ENCODE data around the gene TCEAL2. TPM values are rescaled to one million over a fixed set of nuclear protein-coding genes. Genes with fewer than 3 reads are reported as not detected.

The TCEAL2 gene
- not detected in 2 replicates for total RNA-seq

DNA sequence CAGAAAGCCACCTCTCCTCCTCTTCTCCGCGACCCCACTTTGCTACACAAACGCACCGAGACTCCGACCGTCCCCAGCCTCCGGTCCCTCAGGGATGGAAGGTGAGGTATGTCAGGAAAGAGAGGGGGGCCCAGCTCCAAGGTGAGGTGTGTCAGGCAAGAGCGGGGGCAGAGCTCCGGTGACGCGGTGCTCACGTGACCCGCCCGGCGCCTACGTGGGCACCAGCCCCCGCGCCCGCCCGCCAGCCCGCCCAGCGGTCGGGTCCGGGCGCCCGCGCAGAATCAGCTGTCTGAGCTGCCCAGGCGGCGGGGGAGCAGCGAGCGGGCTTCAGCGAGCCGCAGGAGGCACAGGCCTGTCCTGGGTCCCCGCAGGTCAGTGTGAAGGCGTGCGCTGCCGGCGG is at the start of gene TCEAL2:
Gene TCEAL2, plus strand, starts transcription at position 244 of the 400 bp plus-strand sequence. CDS start 1,152 bp downstream, outside the sequence.

GRCh38 chrX:102142274-102142673 is 16.8 kb downstream of the TCEAL2 start, which contains the start of gene TCEAL6:
Gene TCEAL6 (minus strand): TSS chrX:102142481.

DNA sequence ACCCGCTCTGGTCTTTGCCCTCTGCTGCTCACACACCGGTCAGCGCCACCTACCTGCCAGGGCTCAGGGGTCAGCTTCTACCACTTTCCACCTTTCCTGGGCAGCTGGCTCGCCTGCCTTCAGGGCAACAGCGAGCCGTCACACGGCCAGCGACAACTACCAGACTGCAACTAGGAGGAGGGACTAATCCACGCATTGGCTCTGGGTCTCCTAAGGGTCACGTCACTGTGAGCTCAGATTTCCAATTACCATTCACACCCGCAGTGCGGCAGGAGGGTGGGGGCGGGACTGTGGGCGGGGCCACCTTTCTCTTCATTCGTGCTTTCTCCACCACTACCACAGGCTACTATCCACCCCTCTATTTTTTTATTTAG is 30.3 kb downstream of the TCEAL2 start, which contains the start of gene BEX5:
Gene BEX5, minus strand, starts transcription at position 172 of the 374 bp plus-strand sequence. CDS start 1,712 bp downstream, outside the sequence.

Other genes starting within 250 kb of the TCEAL2 start
- gene ZMAT1, start 193.7 kb upstream of the TCEAL2 start, total RNA-seq: 0.97 and 1.5 TPM in 2 replicates
- not detected in 2 replicates for gene TCEAL6, start 16.8 kb downstream of the TCEAL2 start, total RNA-seq
- 5.5 and 6.5 TPM in 2 replicates for gene BEX5, start 30.3 kb downstream of the TCEAL2 start, total RNA-seq
- gene TCP11X1, start 89.6 kb downstream of the TCEAL2 start, total RNA-seq: not detected in 2 replicates
- not detected in 2 replicates for gene NXF2, start 121.5 kb downstream of the TCEAL2 start, total RNA-seq